NT2/D1 (cell line): Measurements from ENCODE around the gene NEK1.
"Not testable (repeated sequence)": the region's sequence is repeated elsewhere in the genome, so short reads cannot be mapped to it uniquely, and the experiment has no call there.

Source experiments
- DNase-seq: peaks from one replicate; pipeline ENCODE4 v3.0.0-alpha.2; 2011; ENCODE audit warnings: low read depth, low spot score
- H3K27me3 ChIP-seq: 2 replicates; pipeline ENCODE4 v1.6.0; 2011; ENCODE audit warnings: mild to moderate bottlenecking; ENCODE audit not compliant: insufficient read length, insufficient read depth
- H3K36me3 ChIP-seq: 2 replicates; pipeline ENCODE4 v1.6.1; 2011; ENCODE audit warnings: mild to moderate bottlenecking, low read length, mixed read lengths; ENCODE audit not compliant: insufficient read depth, insufficient read length
- H3K4me1 ChIP-seq: 2 replicates; pipeline ENCODE4 v1.5.1; 2011; ENCODE audit not compliant: insufficient read depth, insufficient read length
- H3K4me3 ChIP-seq: 2 replicates; pipeline ENCODE4 v1.5.1; 2011; ENCODE audit warnings: low read depth; ENCODE audit not compliant: insufficient read length
- H3K9ac ChIP-seq: 2 replicates; pipeline ENCODE4 v1.6.0; 2011; ENCODE audit warnings: low read depth; ENCODE audit not compliant: insufficient read length
- H3K9me3 ChIP-seq: 2 replicates; pipeline ENCODE4 v1.5.1; 2011; ENCODE audit warnings: mild to moderate bottlenecking, low read length; ENCODE audit not compliant: insufficient read depth
- SUZ12 ChIP-seq: IDR thresholded peaks from 2 replicates; pipeline ENCODE4 v1.6.1; 2011; ENCODE audit not compliant: insufficient read length, insufficient read depth; ENCODE audit errors: extremely low read depth
- YY1 ChIP-seq: IDR thresholded peaks from 2 replicates; pipeline ENCODE4 v1.6.1; 2011; ENCODE audit not compliant: insufficient read length, insufficient read depth
- ZNF274 ChIP-seq: IDR thresholded peaks from 2 replicates; pipeline ENCODE4 v1.6.1; 2011; ENCODE audit warnings: mild to moderate bottlenecking, low read depth, low read length

The NEK1 gene

GRCh38 chr4:169567916-169568315 lies 44.5 kb downstream of the NEK1 start:
- no peak overlapping the region for H3K4me3 ChIP-seq
- H3K27me3 ChIP-seq = no peaks in the 10 kb centered on the region
- no peaks in the 10 kb centered on the region for H3K4me1 ChIP-seq
- H3K36me3 ChIP-seq = no peaks in the 10 kb centered on the region
- TF ChIP-seq ZNF274 (no peak), SUZ12 (no peak), YY1 (no peak)
- no peak overlapping the region for H3K9ac ChIP-seq
- no peaks in the 10 kb centered on the region; the same call in 1 of the 2 replicates for H3K9me3 ChIP-seq
- DNase-seq = no peak

GRCh38 chr4:169566021-169566818 lies 46.2 kb downstream of the NEK1 start:
- no peak overlapping the region for H3K4me3 ChIP-seq
- H3K4me1 ChIP-seq = no peaks in the 10 kb centered on the region
- no peak overlapping the region for H3K9ac ChIP-seq
- H3K36me3 ChIP-seq = no peaks in the 10 kb centered on the region
- no peak for TF ChIP-seq YY1
- no peak for TF ChIP-seq ZNF274
- no peak for TF ChIP-seq SUZ12
- no peaks in the 10 kb centered on the region for H3K27me3 ChIP-seq
- H3K9me3 ChIP-seq = no peaks in the 10 kb centered on the region; the same call in 1 of the 2 replicates
- DNase-seq = peak; percentile 6

- H3K36me3 ChIP-seq = no peaks in the 10 kb centered on the region
- no peak overlapping the region for H3K9ac ChIP-seq
- H3K27me3 ChIP-seq = no peaks in the 10 kb centered on the region
- H3K4me1 ChIP-seq = no peaks in the 10 kb centered on the region
- H3K4me3 ChIP-seq = no peak overlapping the region
- no peak for TF ChIP-seq ZNF274
- no peak for TF ChIP-seq SUZ12
- no peak for TF ChIP-seq YY1
- no peak for DNase-seq
- H3K9me3 ChIP-seq = no peaks in the 10 kb centered on the region; the same call in 1 of the 2 replicates
Measured at GRCh38 chr4:169565606-169566005, 46.8 kb downstream of the NEK1 start.

- H3K4me3 ChIP-seq = no peak overlapping the region
- no peaks in the 10 kb centered on the region for H3K4me1 ChIP-seq
- H3K9me3 ChIP-seq = no peaks in the 10 kb centered on the region
- H3K36me3 ChIP-seq = peaks cover 4% of the 10 kb centered on the region
- no peak for DNase-seq
- TF ChIP-seq SUZ12 = no peak
- no peak for TF ChIP-seq ZNF274
- no peak for TF ChIP-seq YY1
- no peaks in the 10 kb centered on the region for H3K27me3 ChIP-seq
- H3K9ac ChIP-seq = no peak overlapping the region
Measured at GRCh38 chr4:169557061-169557636, 55.2 kb downstream of the NEK1 start.

GRCh38 chr4:169546548-169546947 lies 65.8 kb downstream of the NEK1 start:
- H3K4me3 ChIP-seq, H3K27me3 ChIP-seq, H3K9me3 ChIP-seq, H3K9ac ChIP-seq, H3K4me1 ChIP-seq, H3K36me3 ChIP-seq, DNase-seq: not testable (repeated sequence)

GRCh38 chr4:169540774-169541173 lies 71.6 kb downstream of the NEK1 start:
- no peak overlapping the region for H3K4me3 ChIP-seq
- H3K36me3 ChIP-seq = peaks cover 5% of the 10 kb centered on the region
- no peaks in the 10 kb centered on the region for H3K4me1 ChIP-seq
- no peak overlapping the region for H3K9ac ChIP-seq
- TF ChIP-seq ZNF274 (no peak), SUZ12 (no peak), YY1 (no peak)
- H3K27me3 ChIP-seq = no peaks in the 10 kb centered on the region
- no peak for DNase-seq
- H3K9me3 ChIP-seq = no peaks in the 10 kb centered on the region

GRCh38 chr4:169530048-169530447 lies 82.3 kb downstream of the NEK1 start:
- no peaks in the 10 kb centered on the region for H3K4me1 ChIP-seq
- DNase-seq = no peak
- H3K36me3 ChIP-seq = no peaks in the 10 kb centered on the region
- H3K4me3 ChIP-seq = no peak overlapping the region
- no peak overlapping the region for H3K9ac ChIP-seq
- H3K27me3 ChIP-seq = no peaks in the 10 kb centered on the region
- TF ChIP-seq SUZ12 (no peak), ZNF274 (no peak), YY1 (no peak)
- H3K9me3 ChIP-seq = no peaks in the 10 kb centered on the region
